Measurements from ENCODE around the gene THAP8. TPM values are rescaled to one million over a fixed set of nuclear protein-coding genes. Genes with fewer than 3 reads are reported as not detected.
A peak's percentile ranks its signal among the peaks of the same experiment; 100 is the strongest.

The THAP8 gene
- total and polyA plus RNA-seq, 10 of the 15 experiments (the other 5 are each of a cell fraction or from before 2014, with no cell fraction given), result 0.24 to 4.4 (median 2.6) TPM

- in situ Hi-C loops (cut with MboI) (no loop called here), intact Hi-C loops (cut with micrococcal nuclease; ENCODE audit: unreplicated experiment) (no loop called here)
- ChIA-PET CTCF (interaction anchor here (1.7 kb wide), 1 partner anchor 11 kb away, joined by 6 read pairs; no protein-coding TSS in a partner anchor), SMC1A (ENCODE audit: uncharacterized antibody, unreplicated experiment) (interaction anchor here (0.6 kb wide), 1 partner anchor 35 kb away, joined by 3 read pairs; no protein-coding TSS in a partner anchor), RAD21 (ENCODE audit: unreplicated experiment) (no interaction called here), POLR2A (interaction anchor here (1.5 kb wide), 1 partner anchor 12 kb away, joined by 5 read pairs; no protein-coding TSS in a partner anchor)
- peak in 1 of 2 experiments; percentile 56; a peak in 2 of 4 replicates for TF ChIP-seq BHLHE40 (IDR thresholded peaks at IDR 0.05; ENCODE audit: borderline replicate concordance in 1 of 2, low read depth in 2 of 2, low read length in 1 of 2)
- no peak for TF ChIP-seq CREB1 (IDR thresholded peaks at IDR 0.05; ENCODE audit: low read depth)
- TF ChIP-seq DPF2 (IDR thresholded peaks at IDR 0.05), result 0 out of 2 replicates have a peak, but pooled peaks have one; percentile 49
- TF ChIP-seq GATAD2B (conservative IDR thresholded peaks at IDR 0.05; ENCODE audit: low read depth), result peak; percentile 48; the same call in 1 of the 2 replicates
- TF ChIP-seq FOS (IDR thresholded peaks at IDR 0.05; ENCODE audit: borderline replicate concordance, extremely low read depth, insufficient read length), result no peak
- TF ChIP-seq IKZF1 (conservative IDR thresholded peaks at IDR 0.05), result peak; percentile 57
- TF ChIP-seq, protein P1, sequence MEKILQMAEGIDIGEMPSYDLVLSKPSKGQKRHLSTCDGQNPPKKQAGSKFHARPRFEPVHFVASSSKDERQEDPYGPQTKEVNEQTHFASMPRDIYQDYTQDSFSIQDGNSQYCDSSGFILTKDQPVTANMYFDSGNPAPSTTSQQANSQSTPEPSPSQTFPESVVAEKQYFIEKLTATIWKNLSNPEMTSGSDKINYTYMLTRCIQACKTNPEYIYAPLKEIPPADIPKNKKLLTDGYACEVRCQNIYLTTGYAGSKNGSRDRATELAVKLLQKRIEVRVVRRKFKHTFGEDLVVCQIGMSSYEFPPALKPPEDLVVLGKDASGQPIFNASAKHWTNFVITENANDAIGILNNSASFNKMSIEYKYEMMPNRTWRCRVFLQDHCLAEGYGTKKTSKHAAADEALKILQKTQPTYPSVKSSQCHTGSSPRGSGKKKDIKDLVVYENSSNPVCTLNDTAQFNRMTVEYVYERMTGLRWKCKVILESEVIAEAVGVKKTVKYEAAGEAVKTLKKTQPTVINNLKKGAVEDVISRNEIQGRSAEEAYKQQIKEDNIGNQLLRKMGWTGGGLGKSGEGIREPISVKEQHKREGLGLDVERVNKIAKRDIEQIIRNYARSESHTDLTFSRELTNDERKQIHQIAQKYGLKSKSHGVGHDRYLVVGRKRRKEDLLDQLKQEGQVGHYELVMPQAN (conservative IDR thresholded peaks at IDR 0.05), result peak; percentile 36; the same call in 1 of the 2 replicates
- TF ChIP-seq MTA3 (IDR thresholded peaks at IDR 0.05; ENCODE audit: borderline replicate concordance, low read length), result no peak
- peak; percentile 25; the same call in 1 of the 2 replicates for TF ChIP-seq LARP7 (IDR thresholded peaks at IDR 0.05)
- TF ChIP-seq ZNF687 (IDR thresholded peaks at IDR 0.05), result peak; percentile 62
- peak; percentile 71 for TF ChIP-seq BACH1 (IDR thresholded peaks at IDR 0.05; ENCODE audit: borderline replicate concordance)
- 0 out of 2 replicates have a peak, but pooled peaks have one; percentile 31 for TF ChIP-seq SMARCA5 (IDR thresholded peaks at IDR 0.05)
- peak; percentile 99 for TF ChIP-seq ZSCAN29 (IDR thresholded peaks at IDR 0.05)
- Histone ChIP-seq H3K79me2 (ENCODE audit: control insufficient read depth, insufficient read depth, low read length) (peaks cover 9% of the 10 kb centered on the region), H3K27me3 (replicated peaks in 1 of 2; ENCODE audit: control insufficient read depth in 2 of 2, insufficient read depth in 2 of 2, low read length in 1 of 2) (no peaks in the 10 kb centered on the region), H2AFZ (ENCODE audit: control insufficient read depth, low read depth, low read length) (no peak overlapping the region), H3K36me3 (ENCODE audit: control insufficient read depth in 2 of 2, insufficient read depth in 2 of 2, low read length in 1 of 2) (no peaks in the 10 kb centered on the region), H3K4me3 (peak overlapping the region; percentile 47; the same call in 1 of the 2 replicates), H3K4me1 (ENCODE audit: control insufficient read depth, insufficient read depth, low read length) (no peaks in the 10 kb centered on the region; the same call in 1 of the 2 replicates), H3K9me3 (replicated peaks; ENCODE audit: control insufficient read depth, insufficient read depth, low read length) (no peaks in the 10 kb centered on the region), H4K20me1 (ENCODE audit: control insufficient read depth, insufficient read depth) (no peaks in the 10 kb centered on the region), H3K4me2 (ENCODE audit: control insufficient read depth, insufficient read depth) (peak overlapping the region; percentile 66; the same call in 1 of the 2 replicates), H3K9ac (ENCODE audit: control insufficient read depth, insufficient read depth, low read length) (no peak overlapping the region), H3K27ac (ENCODE audit: control insufficient read depth, insufficient read depth) (no peak overlapping the region)
- no TSS peak for BruUV-seq (replicated peaks)
- ATAC-seq, result peak; percentile 61
- DNase-seq (ENCODE audit: low read depth, low spot score), result no peak
- 7% methylated on average over 43 of the region's 50 CpGs for WGBS (ENCODE audit: insufficient coverage, insufficient replicate concordance, low lambda C conversion rate, missing lambda C conversion rate)
- FAIRE-seq, result no peak
Measured at GRCh38 chr19:36009220-36009619, 44.9 kb downstream of the THAP8 start.
